Mesendoderm (in vitro differentiated cells): Measurements from ENCODE around the gene ERBB4.
"Not testable (repeated sequence)": the region's sequence is repeated elsewhere in the genome, so short reads cannot be mapped to it uniquely, and the experiment has no call there.

Experiments
- DNase-seq: peaks from one replicate; pipeline ENCODE4 v3.0.0; 2013
- H2AK5ac ChIP-seq: 2 replicates; pipeline ENCODE4 v1.6.1; 2013; ENCODE audit warnings: low read length, inconsistent platforms
- H2BK120ac ChIP-seq: 2 replicates; pipeline ENCODE4 v1.6.1; 2013; ENCODE audit warnings: low read depth, mild to moderate bottlenecking, low read length, moderate library complexity, mixed read lengths
- H2BK15ac ChIP-seq: replicated peaks from 2 replicates; pipeline ENCODE4 v1.6.1; 2013; ENCODE audit warnings: low read depth, mild to moderate bottlenecking, moderate library complexity
- H2BK5ac ChIP-seq: 2 replicates; pipeline ENCODE4 v1.6.1; 2013; ENCODE audit warnings: low read length, inconsistent platforms
- H3K18ac ChIP-seq: 2 replicates; pipeline ENCODE4 v1.6.1; 2013; ENCODE audit warnings: mild to moderate bottlenecking, low read length, mixed read lengths
- H3K23ac ChIP-seq: one replicate; pipeline ENCODE4 v1.6.1; 2013; ENCODE audit warnings: low read length
- H3K27ac ChIP-seq: 2 replicates; pipeline ENCODE4 v1.5.1; 2013; ENCODE audit warnings: low read depth, mild to moderate bottlenecking, inconsistent platforms, low read length, moderate library complexity
- H3K27me3 ChIP-seq: 2 replicates; pipeline ENCODE4 v1.6.1; 2013; ENCODE audit warnings: low read length, control low read depth, mild to moderate bottlenecking, inconsistent platforms; ENCODE audit not compliant: insufficient read depth, poor library complexity
- H3K36me3 ChIP-seq: 2 replicates; pipeline ENCODE4 v1.6.1; 2013; ENCODE audit warnings: low read length, inconsistent platforms; ENCODE audit not compliant: control insufficient read depth, insufficient read depth
- H3K4ac ChIP-seq: one replicate; pipeline ENCODE4 v1.6.1; 2013; ENCODE audit warnings: low read depth, mild to moderate bottlenecking, low read length, moderate library complexity
- H3K4me1 ChIP-seq: 2 replicates; pipeline ENCODE4 v1.6.1; 2013; ENCODE audit warnings: low read depth, low read length, inconsistent platforms; ENCODE audit not compliant: control insufficient read depth
- H3K4me2 ChIP-seq: 2 replicates; pipeline ENCODE4 v1.6.1; 2013; ENCODE audit warnings: low read length
- H3K4me3 ChIP-seq: 2 replicates; pipeline ENCODE4 v1.5.1; 2013; ENCODE audit warnings: mild to moderate bottlenecking, low read length
- H3K56ac ChIP-seq: one replicate; pipeline ENCODE4 v1.6.1; 2013; ENCODE audit warnings: low read length
- H3K79me1 ChIP-seq: 2 replicates; pipeline ENCODE4 v1.6.1; 2013; ENCODE audit warnings: low read length, inconsistent platforms
- H3K79me2 ChIP-seq: 2 replicates; pipeline ENCODE4 v1.6.1; 2013; ENCODE audit warnings: mild to moderate bottlenecking, low read length; ENCODE audit not compliant: control insufficient read depth, insufficient read depth
- H3K9ac ChIP-seq: 2 replicates; pipeline ENCODE4 v1.6.1; 2013; ENCODE audit warnings: low read length, inconsistent platforms
- H4K5ac ChIP-seq: one replicate; pipeline ENCODE4 v1.6.1; 2013; ENCODE audit warnings: low read length
- H4K8ac ChIP-seq: one replicate; pipeline ENCODE4 v1.6.1; 2013; ENCODE audit warnings: low read depth, mild to moderate bottlenecking, control low read depth, low read length, moderate library complexity
- WGBS: extraction: QIAGEN DNeasy Blood & Tissue Kit; methylation state at CpG from one replicate; pipeline ENCODE4 v1.1.7; 2013; ENCODE audit warnings: low lambda C conversion rate, missing lambda C conversion rate; ENCODE audit not compliant: insufficient coverage; ENCODE audit errors: extremely low coverage; 5-methylcytosine and 5-hydroxymethylcytosine counted together

Gene ERBB4

DNA sequence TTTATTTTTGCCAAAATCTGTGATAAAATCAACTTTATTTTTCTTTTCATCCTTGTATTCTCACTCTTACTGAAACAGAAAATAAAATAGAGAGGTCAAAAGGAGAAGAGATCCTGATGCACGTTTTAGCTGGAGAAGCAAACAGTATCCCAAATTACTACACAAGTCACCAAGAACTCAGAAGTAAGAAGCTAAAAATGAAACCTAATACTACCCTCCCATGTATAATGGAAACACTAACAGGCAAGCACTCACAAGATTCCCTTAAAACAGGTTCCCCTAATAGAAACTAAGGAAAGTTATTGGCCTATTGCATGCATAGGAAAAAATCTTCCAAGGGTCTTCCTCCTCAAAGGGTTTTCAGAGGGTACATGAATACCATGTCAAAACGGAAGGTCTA is 927.0 kb downstream of the ERBB4 start:
- H2BK120ac ChIP-seq: no peak overlapping the region
- no peak overlapping the region for H4K5ac ChIP-seq
- no peak overlapping the region for H4K8ac ChIP-seq
- H3K4ac ChIP-seq: no peak overlapping the region
- no peaks in the 10 kb centered on the region for H3K36me3 ChIP-seq
- WGBS: no CpG with 5 or more reads among the region's 2 CpGs
- H3K79me2 ChIP-seq: no peaks in the 10 kb centered on the region
- H3K18ac ChIP-seq: no peak overlapping the region
- no peak overlapping the region for H3K9ac ChIP-seq
- H3K27ac ChIP-seq: no peak overlapping the region
- H2AK5ac ChIP-seq: no peak overlapping the region
- H2BK5ac ChIP-seq: no peak overlapping the region
- H3K79me1 ChIP-seq: no peaks in the 10 kb centered on the region
- H3K4me1 ChIP-seq: peaks cover 4% of the 10 kb centered on the region
- H3K23ac ChIP-seq: no peak overlapping the region
- H3K56ac ChIP-seq: no peak overlapping the region
- H3K4me2 ChIP-seq: no peak overlapping the region
- H2BK15ac ChIP-seq: no peak overlapping the region
- no peak overlapping the region for H3K4me3 ChIP-seq
- DNase-seq: no peak
- H3K27me3 ChIP-seq: no peaks in the 10 kb centered on the region

DNA sequence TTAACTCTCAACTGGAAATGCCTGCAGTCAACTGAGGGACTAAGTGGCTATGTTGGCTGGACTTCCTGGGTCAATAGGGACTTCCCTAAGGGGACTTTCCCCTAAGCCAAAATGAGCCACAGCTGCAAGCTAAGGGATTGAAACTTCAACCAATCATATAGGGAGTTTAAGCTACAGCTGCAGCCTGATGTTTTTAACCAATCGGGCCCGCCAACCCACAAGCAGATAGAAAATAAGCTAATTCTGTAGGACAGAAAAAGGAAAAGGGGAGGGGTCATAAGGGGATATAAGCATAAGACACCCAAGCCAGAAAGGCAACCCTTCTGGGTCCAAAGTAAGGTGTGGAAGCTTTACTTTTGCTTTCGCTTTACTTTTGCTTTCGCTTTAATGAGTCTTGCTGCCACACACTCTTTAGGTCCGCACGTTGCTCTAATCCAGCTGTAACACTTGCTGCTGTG is 927.5 kb downstream of the ERBB4 start:
- peaks cover 4% of the 10 kb centered on the region for H3K4me1 ChIP-seq
- no peak overlapping the region for H2BK120ac ChIP-seq
- no peak overlapping the region for H3K18ac ChIP-seq
- no peak overlapping the region for H3K4ac ChIP-seq
- no peaks in the 10 kb centered on the region for H3K36me3 ChIP-seq
- H2BK15ac ChIP-seq: no peak overlapping the region
- H2AK5ac ChIP-seq: no peak overlapping the region
- no peaks in the 10 kb centered on the region for H3K79me1 ChIP-seq
- no peak overlapping the region for H2BK5ac ChIP-seq
- no peaks in the 10 kb centered on the region for H3K79me2 ChIP-seq
- no peak overlapping the region for H4K5ac ChIP-seq
- H3K4me3 ChIP-seq: no peak overlapping the region
- WGBS: no CpG with 5 or more reads among the region's 6 CpGs
- H3K9ac ChIP-seq: no peak overlapping the region
- no peak overlapping the region for H3K27ac ChIP-seq
- peak overlapping the region; percentile 56 for H4K8ac ChIP-seq
- H3K4me2 ChIP-seq: no peak overlapping the region
- no peak overlapping the region for H3K23ac ChIP-seq
- H3K56ac ChIP-seq: no peak overlapping the region
- DNase-seq: no peak
- H3K27me3 ChIP-seq: no peaks in the 10 kb centered on the region

DNA sequence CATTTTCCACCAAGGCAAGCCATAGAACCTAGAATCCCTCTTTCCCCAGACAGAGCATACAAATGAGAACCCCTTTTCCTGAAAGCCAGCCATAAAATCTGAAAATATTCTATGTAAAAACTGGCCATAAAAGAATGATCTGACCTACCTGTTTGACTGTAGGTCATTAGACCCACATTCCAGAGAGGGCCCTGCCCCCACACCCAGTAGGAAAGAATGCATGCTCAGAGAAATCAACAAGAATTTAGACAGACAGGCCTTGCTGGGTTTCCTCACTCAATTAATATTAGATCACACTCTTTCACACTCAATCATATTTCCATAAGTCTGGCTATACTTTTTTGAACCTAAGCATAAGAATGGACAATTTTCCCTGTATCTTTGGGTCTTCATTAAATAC is 929.5 kb downstream of the ERBB4 start:
- Histone ChIP-seq H3K36me3 (no peaks in the 10 kb centered on the region), H3K79me2 (no peaks in the 10 kb centered on the region), H3K18ac (no peak overlapping the region), H3K4me2 (no peak overlapping the region), H2BK120ac (no peak overlapping the region), H2BK5ac (no peak overlapping the region), H3K27ac (no peak overlapping the region), H4K8ac (no peak overlapping the region), H3K27me3 (no peaks in the 10 kb centered on the region), H4K5ac (no peak overlapping the region), H3K23ac (no peak overlapping the region), H3K4me3 (no peak overlapping the region), H3K9ac (no peak overlapping the region), H2AK5ac (no peak overlapping the region), H3K4me1 (peaks cover 4% of the 10 kb centered on the region), H3K4ac (no peak overlapping the region), H3K79me1 (no peaks in the 10 kb centered on the region), H3K56ac (no peak overlapping the region), H2BK15ac (peak overlapping the region; percentile 57)
- DNase-seq: peak; percentile 66

DNA sequence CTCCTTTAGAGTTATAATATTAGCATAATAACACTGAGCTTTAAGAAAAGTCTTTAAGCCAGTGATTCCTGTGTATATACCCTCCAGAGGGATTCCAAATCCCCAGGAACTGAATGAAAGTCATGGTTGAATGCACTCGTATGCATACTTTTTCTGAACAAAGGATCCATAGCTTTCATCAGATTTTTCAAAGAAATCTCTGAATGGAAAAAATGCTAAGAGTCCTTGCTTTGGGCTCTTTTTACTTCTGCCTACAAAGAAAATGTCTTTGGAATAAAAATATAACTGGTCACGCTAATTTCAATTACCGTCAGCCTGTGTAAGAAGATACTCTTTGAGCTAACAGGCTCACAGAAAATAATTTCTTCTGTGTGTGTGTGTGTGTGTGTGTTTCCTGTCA is 939.5 kb downstream of the ERBB4 start:
- Histone ChIP-seq H3K4me1 (no peaks in the 10 kb centered on the region), H3K36me3 (no peaks in the 10 kb centered on the region), H3K79me2 (no peaks in the 10 kb centered on the region), H3K18ac (no peak overlapping the region), H3K56ac (no peak overlapping the region), H2BK5ac (no peak overlapping the region), H2BK120ac (no peak overlapping the region), H2AK5ac (no peak overlapping the region), H3K4ac (no peak overlapping the region), H3K4me2 (no peak overlapping the region), H4K8ac (no peak overlapping the region), H3K79me1 (no peaks in the 10 kb centered on the region), H3K27me3 (no peaks in the 10 kb centered on the region), H3K27ac (no peak overlapping the region), H3K9ac (no peak overlapping the region), H3K4me3 (no peak overlapping the region), H3K23ac (no peak overlapping the region), H2BK15ac (no peak overlapping the region), H4K5ac (no peak overlapping the region)
- no CpG with 5 or more reads among the region's 3 CpGs for WGBS
- no peak for DNase-seq

DNA sequence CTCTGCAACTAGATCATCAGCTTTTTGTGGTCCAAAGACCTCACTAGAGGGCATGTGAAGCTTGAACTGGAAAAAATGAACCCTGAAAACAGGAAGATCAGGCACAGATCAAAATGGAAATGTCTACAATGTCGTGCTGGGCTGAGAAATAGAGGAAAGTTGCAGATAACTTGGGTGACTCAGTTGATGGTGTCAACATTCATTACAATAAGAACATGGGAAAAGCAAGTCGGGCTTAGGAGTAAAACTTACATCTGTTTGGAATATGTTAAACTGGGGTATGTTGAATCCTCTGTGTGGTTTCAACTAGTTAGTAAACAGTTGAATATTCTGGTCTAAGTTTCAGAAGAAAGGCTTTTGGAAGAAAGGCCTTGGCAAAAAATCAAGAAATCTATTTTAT is 940.4 kb downstream of the ERBB4 start:
- Histone ChIP-seq H2AK5ac (no peak overlapping the region), H4K8ac (no peak overlapping the region), H3K56ac (no peak overlapping the region), H3K36me3 (no peaks in the 10 kb centered on the region), H2BK15ac (no peak overlapping the region), H3K9ac (no peak overlapping the region), H4K5ac (no peak overlapping the region), H3K79me1 (no peaks in the 10 kb centered on the region), H3K4me1 (no peaks in the 10 kb centered on the region), H2BK120ac (no peak overlapping the region), H3K23ac (no peak overlapping the region), H3K27me3 (no peaks in the 10 kb centered on the region), H3K18ac (peak overlapping the region; percentile 60), H2BK5ac (no peak overlapping the region), H3K4ac (no peak overlapping the region), H3K4me2 (no peak overlapping the region), H3K4me3 (no peak overlapping the region), H3K79me2 (no peaks in the 10 kb centered on the region), H3K27ac (no peak overlapping the region)
- WGBS: no CpG with 5 or more reads among the region's 2 CpGs
- DNase-seq: no peak

DNA sequence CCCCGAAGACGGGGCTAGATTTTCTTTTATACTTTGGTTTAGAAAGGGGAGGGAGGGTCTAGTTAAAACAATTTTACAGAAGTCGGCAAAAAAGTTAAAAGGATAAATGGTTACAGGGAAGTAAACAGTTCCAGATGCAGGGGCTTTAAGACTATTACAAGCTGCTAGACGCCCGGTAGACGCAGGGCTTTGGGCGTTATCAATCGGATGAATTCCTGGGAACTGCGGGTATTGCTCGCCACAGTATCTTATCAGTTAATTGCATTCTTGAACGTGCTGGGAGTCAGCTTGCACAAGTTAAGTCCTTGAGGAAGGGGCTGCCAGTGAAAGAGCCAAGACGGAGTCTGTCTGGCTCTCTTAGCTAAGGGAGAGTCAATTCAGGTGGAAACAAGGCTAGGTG is 946.6 kb downstream of the ERBB4 start:
- H3K4me3 ChIP-seq, H4K8ac ChIP-seq, H3K4ac ChIP-seq, H2BK120ac ChIP-seq, H3K4me2 ChIP-seq, H2BK5ac ChIP-seq, H3K79me1 ChIP-seq, H3K9ac ChIP-seq, H3K36me3 ChIP-seq, H3K23ac ChIP-seq, H4K5ac ChIP-seq, H3K4me1 ChIP-seq, H2BK15ac ChIP-seq, H3K56ac ChIP-seq, H2AK5ac ChIP-seq, H3K79me2 ChIP-seq, H3K27me3 ChIP-seq: not testable (repeated sequence)
- DNase-seq: peak; percentile 68
- WGBS: no CpG with 5 or more reads among the region's 12 CpGs
- H3K18ac ChIP-seq: peak overlapping the region; percentile 87
- H3K27ac ChIP-seq: peak overlapping the region; percentile 83
